Measurements from ENCODE around the gene CPO. TPM values are rescaled to one million over a fixed set of nuclear protein-coding genes. Genes with fewer than 3 reads are reported as not detected.

CPO gene
- total and polyA plus RNA-seq, 2 donors = 0.35 to 0.53 TPM

- H3K4me1 ChIP-seq (ENCODE audit: insufficient read depth) = no peaks in the 10 kb centered on the region
- WGBS = 45% methylated on average over 8 of the region's 8 CpGs
- no peak for DNase-seq (ENCODE audit: extremely low spot score)
- no peak overlapping the region for H3K27ac ChIP-seq (ENCODE audit: low read depth)
- H3K36me3 ChIP-seq (ENCODE audit: insufficient read depth) = no peaks in the 10 kb centered on the region
- no peak overlapping the region for H3K4me3 ChIP-seq (ENCODE audit: low read depth, low read length)
These were observed 42.5 kb downstream of the CPO start for GRCh38 chr2:206981739-206982340.

GRCh38 chr2:206982360-206982955 lies 43.1 kb downstream of the CPO start:
- DNase-seq (ENCODE audit: extremely low spot score) = no peak
- Histone ChIP-seq H3K36me3 (ENCODE audit: insufficient read depth) (no peaks in the 10 kb centered on the region), H3K27ac (ENCODE audit: low read depth) (no peak overlapping the region), H3K4me3 (ENCODE audit: low read depth, low read length) (no peak overlapping the region), H3K4me1 (ENCODE audit: insufficient read depth) (no peaks in the 10 kb centered on the region)
- WGBS = 66% methylated on average over 8 of the region's 8 CpGs

- Histone ChIP-seq H3K36me3 (ENCODE audit: insufficient read depth) (no peaks in the 10 kb centered on the region), H3K4me1 (ENCODE audit: insufficient read depth) (no peaks in the 10 kb centered on the region), H3K4me3 (ENCODE audit: low read depth, low read length) (no peak overlapping the region), H3K27ac (ENCODE audit: low read depth) (no peak overlapping the region)
- no peak for DNase-seq (ENCODE audit: extremely low spot score)
- WGBS = 64% methylated on average over 5 of the region's 5 CpGs
These were observed 44.0 kb downstream of the CPO start for GRCh38 chr2:206983161-206983859.

- no peaks in the 10 kb centered on the region for H3K4me1 ChIP-seq (ENCODE audit: insufficient read depth)
- DNase-seq (ENCODE audit: extremely low spot score) = no peak
- WGBS = 78% methylated on average over 4 of the region's 4 CpGs
- H3K27ac ChIP-seq (ENCODE audit: low read depth) = no peak overlapping the region
- no peaks in the 10 kb centered on the region for H3K36me3 ChIP-seq (ENCODE audit: insufficient read depth)
- no peak overlapping the region for H3K4me3 ChIP-seq (ENCODE audit: low read depth, low read length)
These were observed 44.9 kb downstream of the CPO start for GRCh38 chr2:206984206-206984605.

GRCh38 chr2:206986943-206987342 lies 47.6 kb downstream of the CPO start:
- Histone ChIP-seq H3K4me3 (ENCODE audit: low read depth, low read length) (no peak overlapping the region), H3K27ac (ENCODE audit: low read depth) (no peak overlapping the region), H3K4me1 (ENCODE audit: insufficient read depth) (no peaks in the 10 kb centered on the region), H3K36me3 (ENCODE audit: insufficient read depth) (no peaks in the 10 kb centered on the region)
- no peak for DNase-seq (ENCODE audit: extremely low spot score)

GRCh38 chr2:206987810-206988209 lies 48.5 kb downstream of the CPO start:
- 96% methylated on average over 2 of the region's 2 CpGs for WGBS

GRCh38 chr2:206988884-206989283 lies 49.6 kb downstream of the CPO start:
- H3K27ac ChIP-seq (ENCODE audit: low read depth) = no peak overlapping the region
- WGBS = 98% methylated on average over 1 of the region's 1 CpG

More at GRCh38 chr2:206987810-206988209, 48.5 kb downstream of the CPO start:
- Histone ChIP-seq H3K4me1 (ENCODE audit: insufficient read depth) (no peaks in the 10 kb centered on the region), H3K4me3 (ENCODE audit: low read depth, low read length) (no peak overlapping the region), H3K36me3 (ENCODE audit: insufficient read depth) (no peaks in the 10 kb centered on the region), H3K27ac (ENCODE audit: low read depth) (no peak overlapping the region)
- DNase-seq (ENCODE audit: extremely low spot score) = no peak

GRCh38 chr2:206989311-206989710 lies 50.0 kb downstream of the CPO start:
- H3K27ac ChIP-seq (ENCODE audit: low read depth) = no peak overlapping the region
- H3K4me3 ChIP-seq (ENCODE audit: low read depth, low read length) = no peak overlapping the region
- no peak for DNase-seq (ENCODE audit: extremely low spot score)
- no peaks in the 10 kb centered on the region for H3K4me1 ChIP-seq (ENCODE audit: insufficient read depth)
- H3K36me3 ChIP-seq (ENCODE audit: insufficient read depth) = no peaks in the 10 kb centered on the region
- WGBS = 50% methylated on average over 6 of the region's 6 CpGs

More at GRCh38 chr2:206988884-206989283, 49.6 kb downstream of the CPO start:
- no peak for DNase-seq (ENCODE audit: extremely low spot score)
- H3K4me1 ChIP-seq (ENCODE audit: insufficient read depth) = no peaks in the 10 kb centered on the region
- H3K36me3 ChIP-seq (ENCODE audit: insufficient read depth) = no peaks in the 10 kb centered on the region
- H3K4me3 ChIP-seq (ENCODE audit: low read depth, low read length) = no peak overlapping the region

- H3K27ac ChIP-seq (ENCODE audit: low read depth) = no peak overlapping the region
- H3K4me3 ChIP-seq (ENCODE audit: low read depth, low read length) = no peak overlapping the region
- H3K4me1 ChIP-seq (ENCODE audit: insufficient read depth) = no peaks in the 10 kb centered on the region
- 42% methylated on average over 4 of the region's 4 CpGs for WGBS
- no peaks in the 10 kb centered on the region for H3K36me3 ChIP-seq (ENCODE audit: insufficient read depth)
- no peak for DNase-seq (ENCODE audit: extremely low spot score)
These were observed 51.0 kb downstream of the CPO start for GRCh38 chr2:206990360-206990759.

GRCh38 chr2:206991070-206991469 lies 51.8 kb downstream of the CPO start:
- WGBS = 90% methylated on average over 2 of the region's 2 CpGs
- no peaks in the 10 kb centered on the region for H3K36me3 ChIP-seq (ENCODE audit: insufficient read depth)
- H3K27ac ChIP-seq (ENCODE audit: low read depth) = no peak overlapping the region
- DNase-seq (ENCODE audit: extremely low spot score) = no peak
- H3K4me1 ChIP-seq (ENCODE audit: insufficient read depth) = no peaks in the 10 kb centered on the region
- no peak overlapping the region for H3K4me3 ChIP-seq (ENCODE audit: low read depth, low read length)

- DNase-seq (ENCODE audit: extremely low spot score) = no peak
- 75% methylated on average over 2 of the region's 2 CpGs for WGBS
- H3K4me1 ChIP-seq (ENCODE audit: insufficient read depth) = no peaks in the 10 kb centered on the region
- H3K36me3 ChIP-seq (ENCODE audit: insufficient read depth) = no peaks in the 10 kb centered on the region
- no peak overlapping the region for H3K4me3 ChIP-seq (ENCODE audit: low read depth, low read length)
- H3K27ac ChIP-seq (ENCODE audit: low read depth) = no peak overlapping the region
These were observed 54.1 kb downstream of the CPO start for GRCh38 chr2:206993396-206993911.

GRCh38 chr2:206993964-206994363 lies 54.6 kb downstream of the CPO start:
- H3K27ac ChIP-seq (ENCODE audit: low read depth) = no peak overlapping the region
- no peak overlapping the region for H3K4me3 ChIP-seq (ENCODE audit: low read depth, low read length)
- WGBS = 61% methylated on average over 4 of the region's 4 CpGs
- no peaks in the 10 kb centered on the region for H3K36me3 ChIP-seq (ENCODE audit: insufficient read depth)
- no peak for DNase-seq (ENCODE audit: extremely low spot score)
- no peaks in the 10 kb centered on the region for H3K4me1 ChIP-seq (ENCODE audit: insufficient read depth)

GRCh38 chr2:206996556-206997065 lies 57.3 kb downstream of the CPO start:
- Histone ChIP-seq H3K4me3 (ENCODE audit: low read depth, low read length) (no peak overlapping the region), H3K4me1 (ENCODE audit: insufficient read depth) (no peaks in the 10 kb centered on the region)

More at GRCh38 chr2:206996556-206997065, 57.3 kb downstream of the CPO start:
- H3K27ac ChIP-seq (ENCODE audit: low read depth) = no peak overlapping the region
- no peak for DNase-seq (ENCODE audit: extremely low spot score)
- H3K36me3 ChIP-seq (ENCODE audit: insufficient read depth) = no peaks in the 10 kb centered on the region

Measured in urinary bladder (tissue), 4 donors.